HG02763 (cell line): Measurements from ENCODE around the gene KCTD13.
A peak's percentile ranks its signal among the peaks of the same experiment; 100 is the strongest.
"Not testable (repeated sequence)": the region's sequence is repeated elsewhere in the genome, so short reads cannot be mapped to it uniquely, and the experiment has no call there.

ENCODE experiments used
- ATAC-seq: cut with Tn5 transposase; IDR thresholded peaks from one replicate; pipeline ENCODE4 v1.9.1; 2021; ENCODE audit warnings: mild to moderate bottlenecking, moderate library complexity; ENCODE audit not compliant: unreplicated experiment

Gene KCTD13

DNA sequence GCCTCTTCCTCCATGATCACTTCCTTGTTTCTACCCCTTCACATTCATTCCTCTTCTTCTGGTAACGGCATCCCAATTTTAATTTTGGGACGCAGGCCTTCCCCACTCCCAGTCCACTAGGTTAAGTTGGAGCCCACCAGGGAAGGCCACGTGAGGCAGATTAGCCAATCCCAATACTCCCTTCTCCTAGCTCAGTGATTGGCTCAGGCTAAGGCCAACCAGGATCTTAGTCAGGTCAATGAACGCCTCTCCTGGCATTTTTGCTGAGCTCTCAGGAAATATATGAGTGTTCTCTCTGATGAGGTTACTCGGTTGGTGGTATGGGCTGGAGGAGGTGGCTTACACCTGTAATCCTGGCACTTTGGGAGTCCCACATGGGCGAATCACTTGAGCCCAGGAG lies 42.0 kb downstream of the KCTD13 start:
- no peak for ATAC-seq

DNA sequence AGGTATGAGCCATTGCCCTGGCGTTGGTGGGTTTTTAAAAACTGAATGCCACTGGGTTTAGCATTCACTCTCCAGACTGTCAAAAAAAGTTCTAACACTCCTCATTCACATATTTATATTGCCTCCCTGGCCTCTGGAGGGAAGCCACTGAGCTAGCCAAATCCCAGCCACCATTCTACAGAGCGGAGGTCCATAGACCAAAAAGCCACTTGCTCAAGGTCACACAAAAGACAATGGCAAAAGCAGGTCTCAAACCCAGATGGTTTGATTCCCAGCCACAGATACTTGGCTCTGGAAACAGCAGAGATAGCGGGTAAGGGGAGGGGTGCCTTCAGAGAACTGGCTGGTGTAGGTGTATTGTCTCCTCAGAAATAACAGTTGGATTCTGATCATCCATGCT lies 45.0 kb downstream of the KCTD13 start:
- ATAC-seq, result no peak

DNA sequence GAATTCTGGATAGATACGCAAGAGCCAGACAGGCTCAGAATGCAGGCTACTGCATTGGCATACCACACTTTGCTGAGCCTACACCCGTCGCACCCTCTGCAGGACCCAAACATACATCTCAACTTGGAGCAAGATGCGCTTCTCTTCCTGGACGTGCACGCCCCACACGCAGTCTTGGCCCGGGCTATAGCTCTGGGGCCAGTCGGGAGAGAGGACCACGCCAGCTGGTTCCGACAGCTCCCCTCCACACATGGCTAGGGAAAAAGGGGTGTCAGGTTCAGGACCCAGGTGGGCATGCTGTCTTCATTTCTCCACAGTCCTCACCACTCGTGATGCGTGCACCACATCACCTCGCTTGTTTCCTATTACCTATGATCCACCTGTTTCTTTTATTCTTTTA lies 47.9 kb downstream of the KCTD13 start:
- no peak for ATAC-seq

DNA sequence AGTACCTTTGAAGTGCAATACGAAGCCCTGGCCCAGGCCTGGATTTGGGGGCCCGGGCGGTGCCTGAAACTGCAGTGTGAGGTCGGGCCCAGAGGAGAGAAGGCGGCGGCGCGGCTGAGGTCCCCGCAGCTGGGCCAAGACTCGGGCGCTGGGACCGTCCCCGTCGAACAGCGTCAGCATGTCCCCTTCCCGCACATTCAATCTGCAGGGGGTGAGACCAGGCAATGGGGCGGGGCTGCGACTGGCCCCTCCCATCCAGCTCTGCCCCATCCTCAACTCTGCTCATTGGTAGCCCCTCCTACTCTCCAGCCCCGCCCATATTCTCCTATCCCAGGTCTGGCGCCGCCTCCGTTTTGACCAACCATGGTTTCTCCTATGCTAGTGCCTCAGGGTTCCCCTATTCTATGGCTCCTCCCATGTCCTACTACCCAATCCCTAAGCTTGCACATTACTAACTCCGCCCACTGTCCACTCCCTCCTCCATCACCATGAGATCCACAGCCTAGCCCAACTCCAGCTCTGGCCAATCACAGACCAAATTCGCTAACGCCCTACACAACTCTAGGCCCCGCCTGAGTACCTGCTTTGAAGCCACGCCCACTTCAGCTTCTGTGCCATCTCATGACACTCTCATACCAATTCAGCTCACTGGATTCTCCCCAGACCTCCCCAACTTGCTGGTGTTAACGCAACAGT lies 48.6 kb downstream of the KCTD13 start:
- ATAC-seq, result no peak

DNA sequence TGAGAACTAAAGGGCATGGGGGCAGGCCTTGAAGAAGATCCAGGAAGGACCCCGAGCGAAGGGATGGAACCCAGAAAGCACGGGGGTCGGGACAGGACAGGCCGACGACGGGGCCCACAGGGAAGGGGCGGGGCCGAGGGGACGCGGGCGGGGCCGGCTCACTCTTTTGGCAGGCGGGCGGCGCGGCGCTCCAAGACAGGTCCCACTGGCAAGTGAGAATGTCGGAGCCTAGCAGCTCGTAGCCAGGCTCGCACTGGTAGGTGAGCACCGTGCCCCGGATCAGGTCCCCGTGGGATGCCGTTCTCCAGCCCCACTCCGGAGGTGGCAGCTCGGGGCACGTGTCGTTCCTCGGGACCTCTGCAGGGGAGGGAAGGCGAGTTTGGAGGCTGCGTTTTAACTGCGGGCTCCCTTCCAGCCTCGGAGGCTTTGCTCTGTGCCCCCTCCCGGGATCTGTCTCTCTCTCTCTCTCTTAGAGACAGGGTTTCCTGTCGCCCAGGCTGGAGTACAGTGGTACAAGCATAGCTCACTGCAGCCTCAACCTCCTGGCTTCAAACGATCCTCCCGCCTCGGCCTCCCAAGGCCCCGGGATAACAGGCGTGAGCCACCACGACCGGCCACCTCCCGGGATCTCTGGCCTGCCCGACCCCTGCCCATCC lies 49.3 kb downstream of the KCTD13 start:
- ATAC-seq, result no peak

DNA sequence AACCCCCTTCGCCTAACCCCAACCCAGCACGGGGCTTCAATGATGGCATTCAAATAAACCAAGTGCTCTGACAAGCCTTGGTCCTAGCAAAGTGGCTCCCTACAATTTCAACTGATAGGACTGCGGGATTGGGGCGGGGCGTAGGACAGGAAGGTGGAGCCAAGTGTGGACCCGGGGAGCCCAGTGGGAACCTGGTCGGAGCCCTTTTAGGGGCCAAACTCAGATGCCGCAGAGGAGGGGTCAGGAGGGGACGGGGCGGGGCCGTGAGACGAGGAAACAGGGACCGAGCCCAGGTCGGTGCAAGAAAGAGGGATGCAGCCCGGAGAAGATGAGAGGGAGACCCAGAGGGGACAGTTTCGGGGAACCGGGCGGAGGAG lies 49.8 kb downstream of the KCTD13 start:
- ATAC-seq, result no peak

DNA sequence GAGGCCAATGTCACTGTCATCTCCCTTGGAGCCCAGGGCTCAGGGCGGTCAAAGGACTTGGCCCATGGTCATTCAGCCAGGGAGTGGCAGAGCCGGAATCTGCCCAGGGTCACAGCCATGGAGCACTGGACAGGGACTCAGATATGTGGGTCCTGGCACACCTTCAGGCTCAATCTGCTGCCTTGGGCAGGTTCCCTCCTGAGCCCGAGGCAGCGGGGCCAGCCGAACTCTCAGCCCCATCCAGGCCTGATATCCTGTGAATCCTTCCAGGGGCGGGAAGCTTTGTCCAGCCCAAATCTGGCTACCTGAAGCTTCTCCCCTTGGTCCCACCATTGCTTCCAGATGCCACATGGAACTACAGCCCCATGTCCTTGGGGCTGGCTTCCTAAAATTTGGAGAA lies 50.8 kb downstream of the KCTD13 start:
- no peak for ATAC-seq

DNA sequence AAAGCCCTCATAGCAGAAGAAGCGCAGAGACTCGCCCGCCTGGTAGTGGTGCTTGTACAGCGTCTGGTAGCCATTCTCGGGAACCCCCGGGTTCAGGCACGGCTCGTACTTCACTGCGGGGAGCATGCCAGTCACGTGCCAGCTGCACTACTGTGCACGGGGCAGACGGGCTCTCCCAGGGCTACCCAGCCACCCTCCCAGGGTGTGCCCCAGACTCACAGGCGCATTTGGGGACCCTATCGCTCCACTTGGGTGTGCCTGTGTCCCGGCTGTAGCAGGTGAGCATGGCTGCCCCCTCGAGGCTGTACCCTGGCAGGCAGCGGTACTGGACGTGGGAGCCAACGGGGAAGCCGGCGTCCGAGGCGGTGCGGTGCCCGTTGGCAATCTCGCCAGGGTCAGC lies 52.7 kb downstream of the KCTD13 start:
- ATAC-seq, result no peak

DNA sequence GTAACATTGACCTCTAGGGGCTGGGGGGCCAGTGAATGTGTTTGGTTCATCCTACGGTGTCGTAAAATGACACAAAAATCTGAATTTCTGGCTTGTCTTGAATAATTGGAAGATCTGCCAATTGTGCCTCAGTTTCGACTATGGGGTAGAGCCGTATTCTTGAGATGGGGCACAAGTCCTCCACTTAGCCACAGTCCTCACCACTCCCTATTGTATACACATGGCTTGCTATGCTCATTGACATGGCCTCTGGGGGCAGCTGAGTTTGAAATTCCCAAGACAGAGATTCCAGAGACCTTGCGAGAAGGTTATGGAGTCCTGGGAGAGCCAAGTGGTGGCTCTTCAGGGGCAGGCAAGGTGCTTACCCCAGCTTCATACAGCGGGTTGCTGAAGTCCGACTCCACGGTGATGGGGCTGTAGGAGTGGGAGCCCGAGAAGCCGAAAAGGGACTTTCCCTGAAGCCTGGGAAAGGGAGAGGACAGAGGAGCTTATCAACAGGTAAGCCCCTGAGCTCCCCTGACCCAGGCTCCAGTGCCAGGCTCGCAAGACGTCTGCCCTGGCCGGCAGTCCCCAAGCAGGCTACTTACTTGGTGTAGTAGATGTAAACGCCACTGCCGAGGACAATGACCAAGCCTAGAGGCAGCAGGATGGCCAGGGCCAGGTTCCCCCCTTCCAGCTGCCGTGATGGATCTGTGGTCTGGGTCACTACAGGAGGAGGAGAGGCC lies 54.0 kb downstream of the KCTD13 start:
- no peak for ATAC-seq

DNA sequence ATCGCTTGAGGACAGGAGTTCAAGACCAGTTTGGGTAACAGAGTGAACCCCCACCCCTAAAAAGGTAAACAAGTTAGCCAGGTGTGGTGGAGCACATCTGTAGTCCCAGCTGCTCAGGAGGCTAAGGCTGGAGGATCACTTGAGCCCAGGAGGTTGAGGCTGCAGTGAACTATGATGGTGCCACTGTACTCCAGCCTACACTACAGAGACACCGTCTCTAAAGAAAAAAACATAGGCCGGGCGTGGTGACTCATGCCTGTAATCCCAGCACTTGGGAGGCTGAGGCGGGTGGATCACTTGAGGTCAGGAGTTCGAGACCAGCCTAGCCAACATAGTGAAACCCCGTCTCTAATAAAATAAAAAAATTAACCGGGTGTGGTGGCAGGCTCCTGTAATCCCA lies 57.0 kb downstream of the KCTD13 start:
- ATAC-seq, result not testable (repeated sequence)

DNA sequence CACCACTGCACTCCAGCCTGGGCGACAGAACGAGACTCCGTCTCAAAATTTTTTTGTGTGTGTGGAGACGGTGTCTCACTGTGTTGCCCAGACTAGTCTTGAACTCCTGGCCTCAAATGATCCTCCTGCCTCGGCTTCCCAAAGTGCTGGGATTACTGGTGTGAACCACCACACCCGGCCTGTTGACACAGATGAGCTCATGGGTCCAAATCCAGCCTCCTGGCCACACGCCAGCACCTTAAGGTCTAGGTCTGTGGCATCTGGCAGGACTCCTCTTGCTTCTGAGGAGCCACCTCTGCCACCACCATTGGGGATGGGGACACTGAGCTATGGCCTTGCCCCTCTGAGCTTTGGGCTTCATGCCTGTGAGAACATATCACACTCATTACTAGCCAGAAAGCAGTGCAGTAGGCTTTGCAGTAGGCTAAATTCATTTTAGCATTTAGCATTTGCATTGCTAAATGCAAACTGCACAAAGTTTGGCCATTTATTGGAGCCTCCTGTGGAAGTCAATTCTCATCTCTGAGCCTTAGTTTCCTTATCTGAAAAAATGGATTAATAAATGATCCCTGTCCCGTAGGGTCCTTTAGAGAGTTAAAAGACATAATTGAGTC lies 57.5 kb downstream of the KCTD13 start:
- ATAC-seq, result no peak

DNA sequence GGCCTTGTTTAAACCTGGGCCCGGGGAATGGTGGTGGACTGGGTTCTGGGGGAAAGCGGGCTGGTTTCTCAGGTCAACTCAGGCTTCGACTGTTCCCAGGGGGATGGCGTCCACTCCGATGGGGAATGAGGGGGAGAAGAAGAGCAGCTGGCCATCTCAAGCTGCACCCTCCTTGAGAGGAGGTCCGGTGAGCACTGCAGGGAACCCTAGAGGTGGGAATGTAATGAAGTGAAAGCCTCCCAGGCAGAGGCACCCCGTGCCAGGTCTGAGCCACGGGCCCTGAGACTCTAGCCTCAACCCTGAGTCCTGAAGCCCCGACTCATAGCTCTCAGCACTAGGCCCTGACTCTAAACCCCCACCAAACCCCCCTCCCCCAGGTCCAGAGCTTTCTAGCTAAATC lies 61.8 kb downstream of the KCTD13 start:
- no peak for ATAC-seq

DNA sequence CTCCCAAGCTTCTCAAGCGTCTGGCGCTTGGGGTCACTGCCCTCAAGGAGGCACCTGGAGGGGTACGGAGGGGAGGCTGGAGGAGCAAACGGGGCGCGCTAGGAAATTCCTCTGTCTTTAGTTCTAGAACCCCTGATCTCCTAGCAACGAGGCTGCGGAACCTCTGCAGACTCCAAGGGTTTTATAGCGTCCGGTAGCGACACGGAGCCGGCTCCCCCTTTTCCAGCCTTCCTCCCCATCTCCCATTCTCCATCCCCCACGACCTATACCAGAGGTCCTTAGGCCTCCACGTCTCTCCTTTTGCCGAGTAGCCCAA lies 62.4 kb downstream of the KCTD13 start:
- ATAC-seq, result no peak

DNA sequence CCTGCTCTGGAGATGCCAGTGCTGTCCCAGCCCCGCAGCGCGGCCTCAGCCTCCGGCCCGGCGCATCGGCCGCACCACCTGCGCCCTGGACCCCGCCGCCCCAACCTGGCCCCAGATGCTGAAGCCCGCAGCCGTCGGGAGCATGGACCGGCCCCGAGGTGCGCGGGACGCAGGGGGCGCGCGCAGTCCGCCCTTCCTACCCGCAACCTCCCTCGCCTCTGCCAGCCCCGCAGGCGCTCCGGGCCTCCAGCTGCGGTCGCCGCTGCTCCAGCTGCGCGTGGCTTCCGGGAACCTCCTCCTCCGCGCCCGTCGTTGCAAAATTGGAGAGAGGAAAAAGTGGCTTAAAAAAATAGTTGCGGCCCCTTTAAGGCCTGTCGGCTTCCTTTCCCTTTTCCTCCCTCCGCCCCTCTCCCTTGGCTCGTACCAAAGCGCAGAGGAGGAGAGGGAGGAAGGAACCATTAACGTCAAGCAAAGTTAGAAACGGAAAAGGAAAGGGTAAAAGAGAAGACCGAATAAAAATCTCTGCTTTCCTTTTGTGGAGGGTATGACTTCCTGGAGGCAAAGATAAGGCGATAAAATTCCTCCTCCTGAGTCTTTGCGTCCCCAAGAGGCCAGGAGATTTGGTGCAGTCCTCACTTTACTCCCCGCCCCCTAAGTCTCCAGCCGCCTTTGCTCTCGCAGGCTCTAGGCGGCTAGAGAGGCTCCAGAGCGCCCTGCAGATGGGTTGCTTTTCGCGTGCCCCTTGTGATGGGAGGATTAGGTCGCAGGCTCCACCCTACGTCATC lies 63.0 kb downstream of the KCTD13 start, which contains the start of gene CDIPT:
TSS of gene CDIPT (minus strand) at position 343 of the 785 bp plus-strand sequence. CDS start 369 bp downstream, outside the sequence.
- peak; percentile 94 for ATAC-seq

DNA sequence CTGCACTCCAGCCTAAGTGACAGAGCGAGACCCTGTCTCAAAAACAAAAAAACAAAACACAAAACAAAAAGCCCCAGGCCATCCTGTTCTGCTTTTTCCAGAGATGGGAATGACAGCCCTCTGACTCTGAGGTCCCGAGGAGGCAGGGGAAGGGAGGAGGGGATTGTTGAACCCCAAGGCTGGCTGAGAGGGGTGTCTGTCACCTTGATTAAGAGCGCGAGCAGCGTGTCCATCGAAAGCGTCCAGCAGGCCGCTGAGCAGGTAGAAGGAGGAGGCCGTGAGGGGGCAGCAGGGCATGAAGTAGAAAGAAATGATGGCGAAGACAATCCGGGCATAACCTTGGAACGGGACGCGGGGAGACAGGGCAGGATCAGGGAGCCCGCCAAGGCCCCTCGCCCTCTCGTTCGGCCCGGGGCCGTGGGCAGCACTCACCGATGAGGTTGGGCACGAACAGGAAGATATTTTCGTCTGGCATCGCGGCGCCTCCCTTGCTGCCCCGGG lies 63.6 kb downstream of the KCTD13 start:
- no peak for ATAC-seq

DNA sequence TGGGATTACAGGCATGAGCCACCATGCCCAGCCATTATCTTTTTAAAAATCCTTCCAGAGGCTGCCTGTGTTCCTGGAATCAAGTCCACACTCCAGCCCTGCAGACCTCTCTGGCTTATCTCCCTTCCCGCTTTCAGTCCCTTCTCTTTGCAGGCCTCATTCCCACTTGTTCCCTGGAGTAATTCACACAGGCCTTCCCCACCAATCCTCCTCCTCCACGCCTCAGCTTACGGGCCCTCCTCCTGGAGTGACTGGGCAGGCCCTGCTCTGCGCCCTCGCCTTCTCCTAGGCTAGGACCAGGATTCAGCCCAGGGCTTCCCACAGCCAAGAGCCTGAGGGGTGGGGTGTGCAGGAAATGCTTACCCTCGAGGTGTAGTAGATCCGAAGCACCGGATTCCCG lies 65.8 kb downstream of the KCTD13 start:
- no peak for ATAC-seq

DNA sequence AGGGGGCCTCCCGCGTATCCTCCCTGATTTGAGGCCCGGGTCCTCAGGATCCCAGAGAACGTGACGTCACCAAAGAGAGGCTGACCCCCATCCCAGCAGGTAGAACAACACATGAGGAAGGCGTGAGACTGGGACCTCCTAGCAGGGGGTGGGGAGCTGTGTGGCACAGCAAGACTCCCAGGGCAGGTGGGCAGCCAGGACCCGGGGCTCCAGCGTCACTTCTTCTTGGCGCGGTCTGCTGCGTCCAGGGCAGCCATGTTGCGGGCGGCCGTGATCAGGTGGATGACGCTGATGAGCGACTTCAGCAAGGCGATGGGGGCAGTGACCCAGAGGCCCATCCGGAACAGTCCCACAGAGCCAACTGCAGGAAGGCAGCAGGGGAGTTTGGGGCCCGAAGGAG lies 67.1 kb downstream of the KCTD13 start:
- no peak for ATAC-seq

DNA sequence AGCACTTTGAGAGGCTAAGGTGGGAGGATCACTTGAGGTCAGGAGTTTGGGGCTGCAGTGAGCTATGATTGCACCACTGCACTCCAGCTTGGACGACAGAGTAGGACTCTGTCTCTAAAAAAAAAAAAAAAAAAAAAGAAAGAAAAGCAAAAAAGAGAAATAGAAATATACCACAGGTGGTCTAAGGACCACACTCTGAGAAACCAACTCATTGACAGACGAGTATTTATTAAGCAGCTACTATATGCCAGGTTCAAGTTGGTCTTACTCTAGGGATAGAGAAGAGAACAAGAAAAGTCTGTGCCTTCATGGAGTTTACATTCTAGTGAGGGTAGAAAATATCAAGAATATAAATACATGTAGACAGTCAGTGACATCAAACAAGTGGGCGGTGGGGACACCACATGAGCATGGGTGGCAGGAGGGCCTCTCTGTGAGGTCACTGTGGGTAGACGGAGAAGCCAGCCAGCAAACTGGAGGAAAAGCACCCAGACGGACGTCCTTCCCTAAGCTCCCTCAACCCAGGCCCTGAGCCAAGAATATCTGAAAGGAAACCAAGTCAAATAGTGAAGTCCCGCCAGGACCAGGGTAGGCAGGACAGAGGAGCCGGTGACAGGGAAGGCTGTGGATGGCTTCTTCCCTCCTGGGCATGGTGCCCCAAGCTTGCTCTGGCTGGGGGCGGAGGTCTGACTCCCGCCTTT lies 67.7 kb downstream of the KCTD13 start:
- ATAC-seq, result no peak

DNA sequence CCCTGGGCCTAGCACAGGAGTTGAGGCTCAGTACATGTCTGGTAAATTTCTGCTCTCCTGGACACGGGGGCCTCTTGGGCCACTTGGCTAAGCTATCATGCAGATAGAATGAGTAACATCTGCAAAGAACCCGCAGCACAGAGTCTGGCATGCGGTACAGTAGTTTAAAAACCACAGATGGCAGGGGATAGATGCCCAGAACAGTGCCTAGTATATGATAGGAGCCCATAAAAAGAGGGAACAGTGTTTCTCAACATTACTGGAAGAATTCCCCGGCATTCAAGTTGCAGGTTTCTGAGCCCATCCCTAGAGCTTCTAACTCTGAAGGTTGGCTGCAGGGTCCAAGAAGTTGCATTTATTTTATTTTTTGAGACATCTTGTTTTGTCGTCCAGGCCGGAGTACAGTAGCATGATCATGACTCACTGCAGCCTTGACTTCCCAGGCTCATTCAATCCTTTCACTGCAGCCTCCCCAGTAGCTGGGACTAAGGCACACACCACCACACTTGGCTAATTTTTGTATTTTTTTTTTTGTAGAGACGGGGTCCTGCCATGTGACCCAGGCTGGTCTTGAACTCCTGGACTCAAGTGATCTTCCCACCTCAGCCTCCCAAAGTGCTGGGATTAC lies 68.8 kb downstream of the KCTD13 start:
- no peak for ATAC-seq
